A549 (cell line): ENCODE data around the gene RENBP.

Experiments
- CBX8 ChIP-seq: fragments of 200-600 bp; sonication (generic); IDR thresholded peaks from 2 replicates; pipeline ENCODE4 v1.6.1; 2016
- CTCF ChIP-seq: fragments of >200 bp; sonication (Bioruptor Twin); formaldehyde crosslinking; IDR thresholded peaks from 3 replicates; pipeline ENCODE4 v1.5.1; 2016
- E2F6 ChIP-seq: IDR thresholded peaks from 2 replicates; pipeline ENCODE4 v1.6.1; 2012; ENCODE audit warnings: low read depth, borderline replicate concordance
- MAX ChIP-seq: IDR thresholded peaks from 2 replicates; pipeline ENCODE4 v1.6.1; 2012

GRCh38 chrX:153885968-153886903, 58.2 kb downstream of the RENBP start, which contains the start of gene L1CAM:
- TF ChIP-seq CTCF (no peak), MAX (no peak), E2F6 (no peak), CBX8 (no peak)
